Ovary (tissue), 9 donors: ENCODE data around the gene ZNF789. TPM values are rescaled to one million over a fixed set of nuclear protein-coding genes. Genes with fewer than 3 reads are reported as not detected.

Experiments used
- DNase-seq, 5 donors: peaks; one replicate each; pipeline ENCODE4 v3.0.0-alpha.2; 2019 to 2020
- H3K27ac ChIP-seq, 2 donors: fragments of 200-600 bp; one replicate each; pipeline versions ENCODE4 v1.5.1 to v1.8.0; 2019 to 2022
- H3K27me3 ChIP-seq: fragments of 200-600 bp; one replicate; pipeline ENCODE4 v1.8.0; 2022
- H3K36me3 ChIP-seq: fragments of 200-600 bp; sonication (generic); one replicate; pipeline ENCODE4 v1.5.1; 2019
- H3K4me1 ChIP-seq: one replicate; pipeline ENCODE4 v1.8.1; 2013; ENCODE audit warnings: mild to moderate bottlenecking, moderate library complexity; ENCODE audit not compliant: insufficient read depth
- H3K4me3 ChIP-seq: fragments of 200-600 bp; sonication (generic); one replicate; pipeline ENCODE4 v1.5.1; 2017
- H3K9me3 ChIP-seq, 2 donors: fragments of 200-600 bp in 1 of 2; sonication (generic) in 1 of 2; one replicate each; pipeline versions ENCODE4 v1.5.1 to v1.8.1; 2013 to 2019; ENCODE audit warnings: mild to moderate bottlenecking in 1 of 2, moderate library complexity in 1 of 2
- EP300 ChIP-seq: sonication (generic); formaldehyde crosslinking; IDR thresholded peaks from one replicate; pipeline ENCODE4 v1.6.1; 2017; ENCODE audit warnings: antibody characterized with exemption
- POLR2A ChIP-seq: fragments of 450-650 bp; IDR thresholded peaks from one replicate; pipeline ENCODE4 v1.6.1; 2017; ENCODE audit warnings: antibody characterized with exemption, mild to moderate bottlenecking, moderate library complexity
- WGBS, 3 donors: extraction: QIAGEN DNeasy Blood & Tissue Kit in 1 of 3; methylation state at CpG; one replicate each; pipeline versions ENCODE4 v1.1.5 to v1.1.7; 2013 to 2017; 5-methylcytosine and 5-hydroxymethylcytosine counted together
- intact Hi-C, 4 donors: fragments of 100-400 bp; cut with DNase I; formaldehyde crosslinking; loops; one replicate each; pipeline versions ENCODE4 v1.11.0 to v1.15.1; 2022 to 2023
- polyA plus RNA-seq, 2 donors: library from polyadenylated mRNA; stranded (reverse); fragments of 200-250 nt in 1 of 2; fragments of 350-450 nt in 1 of 2; fragmentation: Illumina TruSeq in 1 of 2; extraction: RNeasy Lipid Tissue Mini Kit (QIAGEN cat#74804) in 1 of 2; gene quantifications; one replicate each; pipeline ENCODE4 v1.2.3, GENCODE V29; 2013 to 2014
- total RNA-seq, 7 donors: library from RNA; depleted of rRNA in 2 of 7; stranded (reverse); fragments of >200 nt in 2 of 7; fragmentation: NEBNext Ultra II Directional in 3 of 7; extraction: Animal tissue kit (Norgen Biotek cat#: 25700) in 3 of 7; gene quantifications; one replicate each; pipeline versions ENCODE4 v1.1.0 to v1.2.4, GENCODE V29; 2016 to 2023
- TF ChIP-seq, protein P1 (sequence below), 3 donors: fragments of 450-650 bp in 2 of 3; fragments of 200-600 bp in 1 of 3; IDR thresholded peaks; one replicate each; pipeline versions ENCODE4 v1.5.1 to v1.8.0; 2016 to 2022; ENCODE audit warnings: antibody characterized with exemption in 3 of 3, mild to moderate bottlenecking in 1 of 3
- donor health status: DM: no; HTN: no; CAD: no; lungs with moderate emphysema.
- donor health status: DM: no; HTN: no; CAD: no.
- donor health status: Bipolar disorder and iron deficiency.
- donor health status: DM: yes; HTN: yes; CAD: no.
- donor health status: DM: no; HTN: no; CAD: no.
- donor health status: DM: yes; HTN: yes; CAD: no.

The ZNF789 gene
- total and polyA plus RNA-seq, 9 donors: 4.4 to 15.8 (median 10.1) TPM

DNA sequence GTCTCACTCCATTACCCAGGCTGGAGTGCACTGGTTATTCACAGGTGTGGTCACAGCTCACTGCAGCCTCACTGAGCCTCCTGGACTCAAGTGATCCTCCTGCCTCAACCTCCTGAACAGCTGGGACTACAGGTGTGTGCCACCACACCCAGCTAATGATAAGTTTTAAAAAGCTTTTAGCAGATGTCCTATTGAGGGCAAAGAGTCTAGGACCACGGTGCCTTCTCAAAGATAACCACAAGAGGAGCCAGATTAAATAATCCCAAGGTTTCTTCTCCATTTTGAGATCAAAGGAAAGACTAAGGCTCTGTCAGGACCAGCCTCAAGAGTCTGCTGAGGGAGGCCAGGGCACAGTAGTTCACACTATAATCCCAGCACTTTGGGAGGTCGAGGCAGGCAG, 11.5 kb upstream of the ZNF789 start:
- peaks cover 2% of the 10 kb centered on the region for H3K4me1 ChIP-seq
- H3K27ac ChIP-seq: no peak overlapping the region

DNA sequence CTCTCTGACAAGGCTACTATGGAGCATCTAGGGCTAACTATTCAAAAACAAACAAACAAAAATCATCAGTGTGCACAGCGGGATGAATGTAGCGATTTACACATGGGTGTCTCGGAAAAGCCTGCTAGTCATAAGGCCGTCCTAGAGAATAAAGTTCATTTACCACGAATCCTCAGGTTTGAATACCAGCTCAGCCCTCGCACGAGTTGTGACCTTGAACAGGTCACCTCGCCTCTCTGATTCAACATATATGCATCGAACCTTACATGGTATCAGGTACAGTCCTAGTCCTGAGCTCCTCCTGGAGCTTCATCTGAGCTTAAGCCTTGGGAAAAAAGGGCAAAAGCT, 7.3 kb upstream of the ZNF789 start:
- WGBS, 3 donors: 2 to 8% (median 2%) methylated on average over 9 of the region's 9 CpGs
- no peak for DNase-seq
- H3K9me3 ChIP-seq: no peaks in the 10 kb centered on the region
- peaks cover 5% of the 10 kb centered on the region for H3K4me1 ChIP-seq
- H3K4me3 ChIP-seq: peak overlapping the region; percentile 95
- H3K27ac ChIP-seq: peak overlapping the region; percentile 41 to 58
- H3K27me3 ChIP-seq: no peaks in the 10 kb centered on the region
- intact Hi-C loops: no loop called here
- no peaks in the 10 kb centered on the region for H3K36me3 ChIP-seq
- no peak for TF ChIP-seq EP300
- TF ChIP-seq POLR2A: no peak
- TF ChIP-seq, protein P1, sequence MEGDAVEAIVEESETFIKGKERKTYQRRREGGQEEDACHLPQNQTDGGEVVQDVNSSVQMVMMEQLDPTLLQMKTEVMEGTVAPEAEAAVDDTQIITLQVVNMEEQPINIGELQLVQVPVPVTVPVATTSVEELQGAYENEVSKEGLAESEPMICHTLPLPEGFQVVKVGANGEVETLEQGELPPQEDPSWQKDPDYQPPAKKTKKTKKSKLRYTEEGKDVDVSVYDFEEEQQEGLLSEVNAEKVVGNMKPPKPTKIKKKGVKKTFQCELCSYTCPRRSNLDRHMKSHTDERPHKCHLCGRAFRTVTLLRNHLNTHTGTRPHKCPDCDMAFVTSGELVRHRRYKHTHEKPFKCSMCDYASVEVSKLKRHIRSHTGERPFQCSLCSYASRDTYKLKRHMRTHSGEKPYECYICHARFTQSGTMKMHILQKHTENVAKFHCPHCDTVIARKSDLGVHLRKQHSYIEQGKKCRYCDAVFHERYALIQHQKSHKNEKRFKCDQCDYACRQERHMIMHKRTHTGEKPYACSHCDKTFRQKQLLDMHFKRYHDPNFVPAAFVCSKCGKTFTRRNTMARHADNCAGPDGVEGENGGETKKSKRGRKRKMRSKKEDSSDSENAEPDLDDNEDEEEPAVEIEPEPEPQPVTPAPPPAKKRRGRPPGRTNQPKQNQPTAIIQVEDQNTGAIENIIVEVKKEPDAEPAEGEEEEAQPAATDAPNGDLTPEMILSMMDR (IDR thresholded peaks at IDR 0.05): no peak

More for the DNA sequence above, 11.5 kb upstream of the ZNF789 start:
- no peak for DNase-seq
- Histone ChIP-seq H3K27me3 (no peaks in the 10 kb centered on the region), H3K4me3 (no peak overlapping the region), H3K36me3 (no peaks in the 10 kb centered on the region), H3K9me3 (no peaks in the 10 kb centered on the region)
- intact Hi-C loops: no loop called here
- 81 to 88% (median 83%) methylated on average over 2 of the region's 2 CpGs for WGBS, 3 donors
- TF ChIP-seq, protein P1 (IDR thresholded peaks at IDR 0.05): no peak
- TF ChIP-seq EP300 (no peak), POLR2A (no peak)

DNA sequence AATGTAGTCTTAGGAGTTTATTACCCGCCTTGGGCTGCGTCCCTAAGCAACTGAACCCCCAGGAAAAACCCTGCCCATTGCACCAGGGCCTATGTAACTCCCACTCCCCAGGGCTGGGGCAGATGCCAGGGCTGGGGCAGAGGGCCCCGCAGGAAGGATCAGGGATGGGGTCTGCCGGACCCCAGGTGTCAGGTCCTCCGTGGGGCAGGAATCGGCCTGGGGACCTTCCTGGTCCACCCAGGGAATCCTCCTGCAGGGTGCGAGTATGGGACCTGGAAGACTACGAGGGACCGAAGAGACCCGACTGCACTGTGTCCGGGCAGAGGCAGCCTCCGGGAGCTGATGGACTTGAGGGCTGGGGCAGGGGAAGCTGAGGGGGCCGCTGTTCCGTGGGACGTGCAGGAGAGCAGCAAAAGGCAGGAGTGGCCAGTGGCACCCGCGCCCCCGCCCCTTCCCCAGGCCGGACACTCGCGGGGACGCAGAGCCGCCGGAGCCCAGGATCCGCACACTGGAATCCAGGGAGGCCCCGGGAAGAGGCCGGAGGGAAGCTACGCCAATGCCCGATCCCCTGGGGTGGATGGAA, 4.3 kb upstream of the ZNF789 start:
- Histone ChIP-seq H3K9me3 (no peaks in the 10 kb centered on the region), H3K4me1 (peaks cover 8% of the 10 kb centered on the region), H3K4me3 (no peak overlapping the region), H3K36me3 (no peaks in the 10 kb centered on the region), H3K27ac (no peak overlapping the region), H3K27me3 (no peaks in the 10 kb centered on the region)
- 86 to 89% (median 89%) methylated on average over 29 of the region's 29 CpGs for WGBS, 3 donors
- TF ChIP-seq EP300: no peak
- no peak for TF ChIP-seq POLR2A
- TF ChIP-seq, protein P1 (IDR thresholded peaks at IDR 0.05): no peak
- DNase-seq: no peak
- intact Hi-C loops: no loop called here

DNA sequence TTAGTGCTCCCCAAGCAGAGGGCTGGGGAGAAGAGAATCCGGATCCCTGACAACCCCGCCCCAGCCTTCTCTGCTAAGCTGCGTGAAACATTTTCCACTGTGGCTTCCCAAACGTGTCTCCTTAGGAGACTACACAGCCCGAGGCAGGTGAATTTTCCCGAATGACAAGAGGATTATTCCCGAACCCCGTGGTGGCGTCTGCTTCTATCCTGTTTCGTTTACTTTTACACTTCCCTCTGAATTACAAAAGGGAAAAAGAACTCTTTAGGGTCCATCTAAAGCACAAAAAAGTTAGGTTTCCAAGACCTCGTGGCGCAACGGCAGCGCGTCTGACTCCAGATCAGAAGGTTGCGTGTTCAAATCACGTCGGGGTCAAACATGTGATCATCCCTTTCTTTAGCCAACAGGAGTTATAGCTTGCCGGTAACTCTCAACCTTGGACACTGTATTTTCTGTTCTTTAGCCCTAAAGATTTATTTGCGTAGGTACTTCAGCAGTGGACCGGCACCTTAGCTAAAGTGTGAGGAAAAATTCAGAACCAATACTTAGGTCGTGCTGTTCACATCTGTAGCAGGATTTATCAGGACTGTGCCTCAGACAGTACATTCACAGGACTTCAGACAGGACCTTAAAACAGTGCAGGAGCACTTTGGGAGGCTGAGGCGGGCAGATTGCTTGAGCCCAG, 3.2 kb upstream of the ZNF789 start:
- no peak overlapping the region for H3K27ac ChIP-seq
- 37 to 40% (median 37%) methylated on average over 23 of the region's 23 CpGs for WGBS, 3 donors
- peaks cover 11% of the 10 kb centered on the region for H3K4me1 ChIP-seq
- H3K36me3 ChIP-seq: no peaks in the 10 kb centered on the region
- TF ChIP-seq POLR2A (no peak), EP300 (no peak)
- TF ChIP-seq, protein P1 (IDR thresholded peaks at IDR 0.05): no peak
- intact Hi-C loops: no loop called here
- no peaks in the 10 kb centered on the region for H3K27me3 ChIP-seq
- no peak for DNase-seq
- H3K4me3 ChIP-seq: no peak overlapping the region
- H3K9me3 ChIP-seq: no peaks in the 10 kb centered on the region
